HG03565 (cell line): Measurements from ENCODE around the gene ABCA8.

Source experiments
- ATAC-seq: cut with Tn5 transposase; IDR thresholded peaks from one replicate; pipeline ENCODE4 v1.9.1; 2021; ENCODE audit warnings: mild to moderate bottlenecking, moderate library complexity; ENCODE audit not compliant: unreplicated experiment

Gene ABCA8

DNA sequence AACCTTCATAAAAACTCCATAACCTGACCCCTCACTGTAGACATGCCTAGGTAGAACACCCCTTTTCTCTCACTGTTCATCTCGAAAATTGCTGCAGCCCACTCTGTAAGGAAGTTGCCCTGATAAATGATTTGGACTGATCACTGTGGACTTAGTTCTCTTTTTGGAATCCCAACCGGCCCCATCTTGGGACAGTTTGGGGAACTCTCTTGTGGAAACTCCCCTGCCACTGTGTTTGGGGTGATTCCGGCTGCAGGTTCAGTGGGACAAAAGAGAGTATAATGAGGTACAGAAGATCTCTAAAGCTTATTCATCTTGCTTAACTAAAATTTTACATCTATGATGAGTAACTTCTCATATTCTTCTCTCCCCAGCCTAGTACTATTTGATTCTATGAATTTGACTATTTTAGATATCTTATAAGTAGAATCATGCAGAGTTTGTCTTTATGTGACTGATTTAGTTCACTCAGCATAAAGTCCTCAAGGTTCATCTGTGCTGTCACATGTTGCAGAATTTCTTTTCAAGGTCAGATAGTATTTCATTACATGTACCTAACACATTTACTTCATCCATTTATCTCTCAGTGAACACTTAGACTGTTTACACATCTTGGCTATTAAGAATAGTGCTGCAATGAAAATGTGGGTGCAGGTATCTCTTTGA is 84.9 kb downstream of the ABCA8 start:
- ATAC-seq: no peak

DNA sequence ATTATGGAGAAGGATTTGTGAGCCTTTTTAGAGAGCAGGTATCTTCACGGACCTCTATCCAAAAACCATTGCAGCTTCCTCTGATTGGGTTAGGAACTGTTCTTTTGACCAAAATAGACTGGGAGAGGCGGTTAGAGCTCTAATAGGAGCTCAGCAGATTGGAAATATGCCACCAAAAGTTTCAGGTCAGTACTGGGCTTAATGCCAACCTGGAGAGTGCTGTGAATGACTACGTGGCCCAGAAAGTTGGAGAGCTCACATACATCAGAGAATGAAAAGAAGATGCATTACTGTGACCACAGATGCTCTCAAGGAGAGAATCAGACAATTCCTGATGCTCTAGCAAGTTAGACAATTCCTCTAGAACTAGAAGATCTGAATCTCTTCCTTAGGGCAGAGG is 86.5 kb downstream of the ABCA8 start:
- no peak for ATAC-seq

DNA sequence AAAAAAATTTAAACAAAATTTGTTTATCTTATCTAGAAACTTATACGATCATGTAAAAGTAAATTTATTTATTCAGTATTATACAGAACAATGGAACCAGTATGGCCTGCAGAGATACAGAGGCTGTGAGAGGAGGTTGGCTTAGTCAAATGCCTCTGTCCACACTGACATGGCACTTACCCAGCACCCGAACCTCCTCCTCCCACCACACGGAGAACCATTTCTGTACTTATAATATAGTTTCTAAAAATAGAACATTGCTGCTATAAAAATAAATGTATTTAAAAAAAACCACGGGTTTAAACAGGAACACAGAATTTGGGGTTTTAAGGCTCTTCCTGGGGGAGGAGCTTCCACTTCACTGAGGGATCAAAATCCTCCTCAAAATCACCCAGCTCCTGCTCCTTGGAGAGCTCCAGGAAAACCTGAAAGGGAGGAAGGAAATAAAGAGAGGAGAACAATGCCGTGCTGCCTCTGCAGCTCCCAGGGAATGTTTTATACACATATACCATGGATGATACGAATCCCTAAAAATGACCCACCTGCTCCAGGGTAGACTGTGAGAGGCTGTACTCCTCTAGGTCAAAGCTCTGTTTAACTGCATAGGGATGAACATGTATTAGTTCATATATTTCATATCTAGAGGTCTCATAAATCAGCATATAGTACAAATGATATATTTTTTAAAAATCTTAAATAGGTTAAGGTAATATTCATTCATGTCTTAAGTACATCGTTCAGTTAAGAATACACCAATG is 87.3 kb downstream of the ABCA8 start:
- no peak for ATAC-seq

DNA sequence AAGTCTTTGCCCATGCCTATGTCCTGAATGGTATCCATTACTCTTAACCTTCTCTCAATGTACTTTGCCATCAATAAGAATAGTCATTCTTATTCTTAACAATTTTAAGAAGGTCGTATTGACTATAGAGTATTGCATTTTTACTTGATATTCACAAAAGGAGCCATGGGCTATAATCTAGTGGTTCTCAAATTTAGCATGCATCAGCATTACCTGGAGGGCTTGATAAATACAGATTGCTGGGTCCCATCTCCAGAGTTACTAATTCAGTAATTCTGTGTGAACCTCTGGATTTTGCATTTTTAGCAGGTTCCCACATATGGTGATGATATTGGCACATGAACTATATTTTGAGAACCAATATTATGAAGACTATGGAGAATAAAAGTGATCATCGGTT is 89.6 kb downstream of the ABCA8 start:
- no peak for ATAC-seq

DNA sequence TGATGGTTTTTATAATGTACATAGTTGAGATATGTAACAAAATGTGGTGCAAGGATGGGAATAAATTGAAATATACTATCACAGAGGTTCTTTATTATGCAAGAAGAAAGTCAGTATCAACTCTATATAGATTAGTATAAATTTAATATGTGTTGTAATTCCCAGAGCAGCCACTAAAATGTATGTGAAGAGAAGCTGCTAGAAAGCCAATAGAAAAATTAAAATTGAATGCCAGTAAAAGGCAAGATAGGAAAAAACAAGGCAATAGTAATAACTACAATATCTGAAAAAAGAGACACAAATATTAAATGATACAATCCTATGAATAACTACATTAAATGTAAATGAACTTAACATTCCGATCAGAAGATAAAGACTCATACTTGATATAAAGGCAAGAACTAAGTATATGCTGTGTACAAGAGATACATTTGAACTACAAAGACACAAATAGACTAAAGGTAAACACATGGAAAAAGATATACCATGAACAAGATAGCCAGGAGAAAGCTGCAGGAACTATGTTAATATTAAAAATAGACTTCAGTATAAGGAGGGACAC is 92.0 kb downstream of the ABCA8 start:
- ATAC-seq: no peak

DNA sequence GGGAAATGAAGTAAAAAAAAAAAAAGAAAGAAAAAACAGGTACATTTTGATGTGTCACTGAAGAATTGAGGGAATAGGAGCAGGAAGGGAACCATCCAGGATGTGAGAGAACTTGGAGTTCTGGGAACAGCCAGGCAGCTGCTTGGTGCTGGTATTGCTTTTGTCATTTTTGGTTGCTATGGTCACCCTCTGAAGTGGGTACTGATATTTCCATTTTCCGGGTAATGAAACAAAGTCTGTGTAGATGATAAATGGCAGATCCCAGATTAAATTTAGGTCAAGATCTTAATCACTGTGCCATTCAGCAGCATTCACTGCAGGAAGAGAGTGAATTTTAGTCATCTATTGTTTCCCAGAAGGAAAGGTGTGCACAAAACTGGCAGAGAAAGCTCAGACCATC is 93.6 kb downstream of the ABCA8 start:
- no peak for ATAC-seq

DNA sequence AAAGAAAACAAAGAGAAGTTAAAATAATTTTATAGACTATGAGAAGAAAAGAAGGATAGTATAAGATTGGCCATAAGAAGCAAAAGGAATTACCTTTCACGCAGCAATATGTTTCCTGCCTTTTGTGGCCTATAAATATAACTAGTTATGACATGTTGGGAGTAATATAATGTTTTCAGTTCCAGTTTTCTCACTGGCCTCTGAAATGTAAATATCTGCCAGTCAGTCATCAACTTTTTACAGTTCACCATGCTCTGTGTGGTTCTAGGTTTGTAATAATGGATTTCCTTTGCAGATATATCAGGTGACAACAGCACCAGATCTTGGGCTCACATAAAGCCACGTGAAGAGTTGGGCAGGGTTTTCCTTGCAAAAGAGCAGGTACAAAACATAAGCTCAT is 94.3 kb downstream of the ABCA8 start:
- no peak for ATAC-seq

DNA sequence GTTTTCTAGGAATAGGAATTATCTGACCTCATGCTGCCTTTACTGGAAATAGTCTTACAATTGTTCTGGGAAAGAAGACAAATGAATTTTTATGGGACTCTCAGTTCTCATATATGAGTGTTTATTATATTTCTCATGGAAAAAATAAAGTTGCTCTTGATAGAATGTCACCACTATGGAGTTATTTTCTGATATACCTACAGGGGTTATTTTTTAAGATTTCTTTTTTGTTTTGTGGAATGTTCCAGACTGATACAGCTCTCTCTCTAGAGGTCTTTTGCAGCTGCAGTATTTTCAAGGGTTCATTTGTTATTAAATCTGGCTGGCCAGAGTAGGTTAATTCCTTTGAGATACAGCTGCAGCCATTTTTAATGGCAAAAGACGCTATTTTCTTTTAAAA is 100.7 kb downstream of the ABCA8 start:
- no peak for ATAC-seq

DNA sequence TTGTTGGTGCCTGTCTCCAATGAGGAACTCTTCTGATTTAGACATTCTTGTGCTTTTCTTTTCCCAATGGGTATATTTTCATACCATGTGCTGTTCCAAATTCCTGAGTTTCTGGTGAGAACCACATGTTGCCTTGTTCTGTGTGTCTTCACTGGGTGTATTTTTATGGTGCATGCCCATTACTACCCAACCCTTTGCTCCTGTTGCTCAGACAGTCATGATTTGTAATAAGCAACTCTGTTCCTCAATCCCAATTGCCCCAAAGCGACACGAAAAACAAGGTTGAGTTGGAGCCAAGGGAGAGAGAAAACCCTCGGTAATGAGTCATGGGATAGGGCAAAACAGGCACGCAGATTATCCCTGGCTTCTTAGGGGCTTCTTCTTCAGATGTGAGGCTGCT is 101.8 kb downstream of the ABCA8 start:
- no peak for ATAC-seq

DNA sequence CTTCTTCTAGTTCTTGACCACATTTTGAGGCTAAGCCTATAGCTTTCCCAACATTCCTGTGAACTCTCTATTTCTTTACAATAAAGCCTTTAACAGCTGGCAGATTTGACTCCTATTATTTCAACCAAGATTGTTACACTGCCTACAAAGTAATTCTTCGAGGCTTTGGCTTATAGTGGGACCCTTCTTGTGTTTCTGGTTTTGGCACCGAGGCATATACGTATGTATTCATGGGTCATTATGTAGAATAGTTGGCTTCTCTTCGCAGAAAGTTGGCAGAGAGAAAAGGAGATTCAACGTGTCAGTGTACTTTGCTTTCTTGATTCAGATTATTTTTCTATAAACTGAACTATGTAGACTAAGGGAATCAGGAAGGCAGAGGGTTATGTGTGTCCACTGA is 102.2 kb downstream of the ABCA8 start:
- ATAC-seq: no peak

DNA sequence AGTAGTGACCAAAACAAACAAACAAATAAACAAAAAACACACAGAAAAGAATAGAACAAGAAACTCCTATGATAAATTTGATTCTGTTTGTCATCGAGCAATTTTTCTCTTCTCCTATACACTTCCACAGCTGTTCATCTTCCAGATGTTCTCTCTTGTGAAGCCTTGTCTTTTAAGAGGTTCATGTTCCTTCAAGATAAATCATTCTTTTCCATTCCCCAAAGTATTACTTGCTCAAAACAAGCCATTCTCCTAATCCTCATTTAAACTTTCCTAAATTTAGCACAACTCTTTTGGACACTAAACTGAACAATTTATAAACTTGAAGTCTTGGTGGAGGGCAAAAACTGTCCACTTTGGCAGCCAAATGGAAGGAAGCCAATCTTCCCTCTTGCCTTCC is 103.3 kb downstream of the ABCA8 start:
- no peak for ATAC-seq

DNA sequence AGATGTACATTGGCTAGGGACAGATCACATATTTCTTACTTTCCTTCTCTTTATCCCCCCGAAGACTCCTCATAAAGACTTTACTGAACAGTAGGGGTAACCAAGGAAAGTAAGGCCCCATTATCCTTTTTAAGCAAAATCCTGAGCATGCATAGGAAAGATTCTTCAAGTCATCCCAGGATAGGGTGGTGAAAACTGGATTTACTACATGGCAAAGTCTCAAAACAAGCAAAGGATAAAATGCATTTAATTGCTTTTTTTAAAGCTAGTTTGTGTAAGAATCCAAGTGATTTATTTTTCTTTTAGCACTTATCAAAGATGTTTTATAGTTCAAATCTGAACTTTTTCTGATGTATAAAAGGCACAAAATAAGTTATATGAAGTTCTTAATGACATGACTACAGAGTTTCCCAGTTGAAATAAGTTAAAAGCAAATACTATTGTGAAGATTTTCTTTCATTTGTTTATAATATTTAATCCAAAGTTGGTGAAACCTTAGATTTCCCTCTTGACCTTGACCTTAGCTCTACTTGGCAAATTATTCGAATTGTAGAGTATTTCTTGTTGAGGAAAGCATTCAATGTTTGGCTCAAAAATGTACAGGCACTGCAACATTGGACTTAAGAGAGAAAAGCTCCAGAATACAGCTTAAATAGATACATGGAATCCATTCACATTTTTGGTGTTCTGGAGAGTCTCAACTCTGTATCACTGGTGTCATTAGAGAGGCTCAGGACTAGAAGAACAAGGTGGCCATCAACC is 104.3 kb downstream of the ABCA8 start:
- ATAC-seq: no peak

DNA sequence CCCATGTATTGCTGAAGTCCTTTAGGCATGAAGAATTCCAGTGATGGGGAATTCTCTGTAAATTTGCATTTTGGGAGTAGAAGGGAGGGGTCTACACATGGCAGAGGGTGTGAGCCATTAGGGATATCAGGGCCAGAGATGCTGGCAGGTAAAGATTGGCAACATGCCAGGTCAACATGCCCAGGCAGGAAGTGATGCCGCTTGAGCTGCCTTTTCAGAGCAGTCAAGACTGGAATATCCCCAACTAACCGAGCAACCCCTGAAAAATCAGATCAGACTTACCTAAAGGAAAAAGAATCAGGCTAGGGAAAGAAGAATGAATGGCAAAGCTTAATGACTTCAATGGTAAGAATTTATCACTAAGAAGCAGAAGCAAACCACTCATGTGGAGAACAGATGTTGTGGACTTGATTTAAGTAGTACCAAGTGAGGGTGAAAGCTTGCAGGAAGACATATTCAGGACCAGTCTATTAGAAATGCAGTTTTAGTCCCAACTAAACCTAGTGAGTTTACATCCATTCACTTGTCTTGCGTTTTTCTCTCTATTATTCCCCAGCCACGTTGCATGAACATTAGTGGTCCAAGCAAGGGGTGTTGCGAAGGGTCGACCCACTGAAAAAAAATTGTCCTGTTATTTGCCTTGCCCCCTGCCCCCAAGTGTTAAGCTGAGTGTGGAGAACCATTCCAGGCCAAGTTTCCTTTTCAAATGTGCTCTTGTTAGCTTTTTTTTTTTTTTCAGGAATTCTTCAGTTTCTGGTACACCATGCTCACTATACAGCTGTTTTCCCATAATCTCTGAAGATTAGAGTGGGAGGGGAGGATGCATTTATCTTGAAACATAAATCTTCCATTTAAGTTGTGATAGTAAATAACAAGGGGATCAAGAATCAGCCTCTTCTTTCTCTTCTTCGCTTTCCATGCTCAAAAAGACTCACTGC is 105.2 kb downstream of the ABCA8 start:
- no peak for ATAC-seq

DNA sequence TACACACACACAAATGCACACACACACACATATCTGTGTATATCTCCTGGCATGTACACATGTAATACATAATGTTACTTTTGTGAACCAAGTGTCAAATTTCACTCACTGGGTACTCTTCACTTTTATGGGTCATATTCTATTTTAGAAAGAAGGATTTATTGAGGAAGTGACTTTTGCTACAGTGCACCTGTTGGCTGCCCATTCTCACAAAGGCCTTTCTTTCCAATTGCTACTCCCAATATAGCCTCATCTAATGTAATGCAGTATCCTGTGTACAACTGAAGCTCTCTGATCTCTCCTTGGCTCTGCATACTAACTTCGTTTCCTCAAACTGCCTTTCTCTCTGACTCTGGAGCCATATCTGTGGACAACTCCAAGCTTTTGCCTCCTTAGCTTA is 107.5 kb downstream of the ABCA8 start:
- ATAC-seq: no peak

DNA sequence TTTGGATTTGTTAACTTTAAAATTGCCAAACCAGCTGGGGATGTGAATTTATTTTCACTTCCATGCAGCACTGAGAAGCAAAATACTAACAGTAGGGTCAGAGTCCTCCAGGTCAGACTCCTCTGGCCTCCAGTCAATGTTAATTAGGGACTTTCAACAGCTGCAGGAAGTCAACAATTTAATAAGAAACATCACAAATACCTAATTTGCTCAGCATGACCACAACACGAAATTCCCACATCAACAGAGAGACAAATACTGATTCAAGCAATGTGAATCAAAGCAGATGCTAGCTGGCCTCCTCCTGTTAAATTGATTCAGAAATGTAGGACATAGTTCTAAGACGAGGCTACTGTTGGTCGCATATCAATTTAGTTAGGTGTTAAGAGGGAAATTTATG is 111.7 kb downstream of the ABCA8 start:
- no peak for ATAC-seq

DNA sequence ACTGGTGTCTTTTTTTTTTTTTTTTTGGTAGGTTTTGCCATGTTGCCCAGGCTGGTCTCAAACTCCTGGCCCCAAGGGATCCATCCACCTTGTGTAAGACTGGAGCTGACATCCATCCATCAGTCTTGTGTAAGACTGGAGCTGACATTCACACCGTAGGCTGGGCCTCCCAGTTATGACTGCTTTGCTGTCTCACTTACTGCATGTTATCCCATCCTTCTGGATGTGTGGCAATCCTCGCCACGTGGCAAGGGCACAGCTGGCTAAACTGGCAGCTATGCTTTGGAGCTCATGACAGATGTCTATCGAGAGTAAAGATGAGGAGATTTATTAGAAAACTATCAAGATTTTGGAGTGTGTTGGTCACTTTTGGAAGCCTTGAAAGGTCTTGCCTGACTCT is 115.1 kb downstream of the ABCA8 start:
- no peak for ATAC-seq

DNA sequence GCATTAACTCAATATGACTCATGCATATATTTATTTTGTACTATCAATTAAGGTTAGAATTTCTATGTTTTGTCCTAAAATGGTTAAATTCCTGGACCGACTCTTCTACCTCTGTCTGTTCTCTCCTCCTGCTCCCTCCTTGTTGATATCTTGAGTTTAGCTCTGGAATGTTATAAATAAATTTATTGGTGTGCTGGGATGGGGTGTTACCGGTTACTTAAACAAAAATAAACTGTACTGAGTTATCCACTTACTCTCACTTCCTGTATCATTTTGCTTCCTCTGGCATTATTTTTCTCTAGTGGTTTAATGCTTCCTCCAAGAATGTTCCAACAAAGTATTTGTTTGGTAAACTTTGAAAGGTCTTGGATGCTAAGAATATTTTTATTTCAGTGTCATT is 120.1 kb downstream of the ABCA8 start:
- ATAC-seq: no peak

DNA sequence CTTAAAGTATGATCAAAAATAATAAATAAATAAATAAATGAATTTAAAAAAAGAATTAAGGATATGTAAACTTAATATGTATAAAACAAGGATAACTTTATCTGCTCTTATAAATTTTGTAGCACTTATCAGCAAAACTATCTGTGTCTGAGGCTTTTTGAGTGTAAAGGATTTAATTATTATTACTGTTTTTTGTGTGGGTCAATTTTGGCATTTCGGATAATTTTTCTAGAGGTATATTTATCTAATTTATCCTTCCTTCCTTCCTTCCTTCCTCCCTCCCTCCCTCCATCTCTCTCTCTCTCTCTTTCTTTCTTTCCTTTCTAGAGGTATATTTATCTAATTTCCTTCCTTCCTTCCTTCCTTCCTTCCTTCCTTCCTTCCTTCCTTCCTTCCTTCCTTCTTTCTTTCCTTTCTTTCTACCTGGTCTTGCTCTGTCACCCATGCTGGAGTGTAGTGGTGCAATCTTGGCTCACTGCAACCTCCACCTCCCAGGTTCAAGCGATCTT is 120.8 kb downstream of the ABCA8 start:
- no peak for ATAC-seq

DNA sequence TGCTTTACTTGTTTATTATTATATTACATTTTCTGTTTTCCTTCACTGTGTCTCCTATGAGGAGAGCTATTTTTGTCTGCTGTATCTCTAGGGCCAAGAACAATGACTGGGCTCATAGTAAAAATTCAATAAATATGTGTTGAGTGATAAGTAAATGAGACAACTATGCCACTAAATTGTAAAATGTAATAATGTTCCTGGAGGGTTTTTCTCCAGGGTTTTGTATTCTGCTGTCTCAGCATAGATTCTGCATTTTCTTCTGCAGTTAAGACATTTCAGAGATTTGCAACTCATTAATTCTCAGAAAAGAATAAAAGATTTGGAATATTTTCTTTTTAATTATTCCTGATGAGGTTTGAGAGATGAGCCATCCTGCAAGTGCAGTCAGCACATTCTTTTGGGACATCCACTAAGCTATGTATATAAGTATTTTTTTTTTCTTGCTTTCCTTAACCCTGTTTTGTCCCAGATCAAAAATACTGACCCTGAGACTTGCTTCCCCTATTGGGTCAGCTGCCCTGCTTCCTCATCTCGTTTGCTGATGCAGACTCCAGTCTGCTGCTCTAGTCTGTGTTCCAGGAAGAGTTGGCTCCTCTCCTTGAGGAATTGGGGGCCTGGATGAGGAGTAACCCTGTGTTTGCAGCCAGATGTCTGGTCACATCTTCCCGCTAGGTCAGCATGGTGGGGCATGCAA is 122.9 kb downstream of the ABCA8 start:
- ATAC-seq: no peak

DNA sequence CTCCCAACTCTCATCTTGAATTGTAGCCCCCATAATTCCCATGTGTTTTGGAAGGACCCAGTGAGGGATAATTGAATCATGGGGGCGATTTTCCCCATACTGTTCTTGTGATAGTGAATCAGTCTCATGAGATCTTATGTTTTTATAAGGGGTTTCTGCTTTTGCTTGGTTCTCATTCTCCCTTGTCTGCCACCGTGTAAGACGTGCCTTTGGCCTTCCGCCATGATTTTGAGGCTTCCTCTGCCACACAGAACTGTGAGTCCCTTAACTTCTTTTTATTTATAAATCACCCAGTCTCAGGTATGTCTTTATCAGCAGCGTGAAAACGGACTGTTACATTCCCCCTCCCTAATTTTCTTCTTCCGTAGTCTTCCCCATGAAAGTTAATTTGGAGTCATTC is 124.0 kb downstream of the ABCA8 start:
- no peak for ATAC-seq
